GM10248 (cell line): Measurements from ENCODE around the gene TDRKH.

Source experiments
- CTCF ChIA-PET: fragments of 300-600 bp; sonication (Branson Sonifier 250); formaldehyde crosslinking; extraction: SDS; loops from one replicate; lab custom pipeline; 2021; ENCODE audit warnings: antibody characterized with exemption; lab: Yijun Ruan, JAX
- POLR2A ChIA-PET: fragments of 350-650 bp; sonication (Branson Sonifier 250); formaldehyde crosslinking; extraction: SDS; loops from one replicate; lab custom pipeline; 2020; ENCODE audit warnings: antibody characterized with exemption; lab: Yijun Ruan, JAX
- DNase-seq: peaks from one replicate; pipeline ENCODE4 v3.0.0; 2012; ENCODE audit errors: extremely low spot score
- CTCF ChIP-seq: IDR thresholded peaks from 2 replicates; pipeline ENCODE4 v1.5.1; 2012; ENCODE audit warnings: mild to moderate bottlenecking, low read depth; ENCODE audit errors: extremely low read depth, missing control alignments, control extremely low read depth

Gene TDRKH

GRCh38 chr1:151825204-151825603, 34.9 kb upstream of the TDRKH start:
- ChIA-PET CTCF (no interaction called here), POLR2A (no interaction called here)
- DNase-seq, result no peak
- no peak for TF ChIP-seq CTCF

GRCh38 chr1:151823175-151823574, 32.9 kb upstream of the TDRKH start:
- ChIA-PET CTCF (interaction anchor here (1.6 kb wide), 1 partner anchor 11 kb away, joined by 4 read pairs; no protein-coding TSS in a partner anchor), POLR2A (no interaction called here)
- no peak for TF ChIP-seq CTCF
- DNase-seq, result no peak

- no peak for DNase-seq
- POLR2A ChIA-PET, result no interaction called here
Observed at GRCh38 chr1:151822404-151822803, 32.1 kb upstream of the TDRKH start.

GRCh38 chr1:151820940-151821339, 30.6 kb upstream of the TDRKH start:
- ChIA-PET POLR2A (no interaction called here), CTCF (interaction anchor here (0.7 to 2.5 kb wide), 3 partner anchors 9 to 16 kb away, joined by 4 to 13 read pairs (median 4); no protein-coding TSS in a partner anchor)
- no peak for DNase-seq
- no peak for TF ChIP-seq CTCF

More at GRCh38 chr1:151822404-151822803, 32.1 kb upstream of the TDRKH start:
- CTCF ChIA-PET, result interaction anchor here (1.3 to 2.5 kb wide), 3 partner anchors 11 to 26 kb away, joined by 3 to 13 read pairs (median 4); no protein-coding TSS in a partner anchor
- TF ChIP-seq CTCF, result no peak

- TF ChIP-seq CTCF, result no peak
- CTCF ChIA-PET, result interaction anchor here (2.5 kb wide), 1 partner anchor 17 kb away, joined by 13 read pairs; no protein-coding TSS in a partner anchor
- DNase-seq, result no peak
- POLR2A ChIA-PET, result no interaction called here
Observed at GRCh38 chr1:151819976-151820623, 29.8 kb upstream of the TDRKH start.

- CTCF ChIA-PET, result interaction anchor here (1.4 kb wide), 1 partner anchor 20 kb away, joined by 3 read pairs; no protein-coding TSS in a partner anchor
- no peak for TF ChIP-seq CTCF
- POLR2A ChIA-PET, result no interaction called here
- DNase-seq, result no peak
Observed at GRCh38 chr1:151819227-151819835, 29.0 kb upstream of the TDRKH start.
